OCI-LY7 (cell line): ENCODE data around the gene DBNL.

Source experiments
- CTCF ChIP-seq: fragments of 200-600 bp; sonication (generic); conservative IDR thresholded peaks from 2 replicates; pipeline ENCODE4 v1.5.1; 2014; ENCODE audit warnings: mild to moderate bottlenecking, antibody characterized with exemption, low read length, moderate library complexity, mixed read lengths
- EZH2phosphoT487 ChIP-seq: fragments of 200-600 bp; sonication (generic); IDR thresholded peaks from 2 replicates; pipeline ENCODE4 v1.6.1; 2018; ENCODE audit warnings: low read depth, borderline replicate concordance, mild to moderate bottlenecking, mixed run types, antibody characterized with exemption, low read length, moderate library complexity, mixed read lengths

- TF ChIP-seq CTCF (no peak), EZH2phosphoT487 (no peak)
These were observed 3.7 kb downstream of the DBNL start for GRCh38 chr7:44048031-44048795.
